Measurements from ENCODE around the gene TLE3.
A peak's percentile ranks its signal among the peaks of the same experiment; 100 is the strongest.

The TLE3 gene

GRCh38 chr15:70034596-70034995 is 63.1 kb downstream of the TLE3 start:
- Histone ChIP-seq H3K27me3 (ENCODE audit: insufficient read depth, low read depth, severe bottlenecking) (no peaks in the 10 kb centered on the region), H3K27ac (peak overlapping the region; percentile 75), H3K4me3 (ENCODE audit: low read depth, low read length) (no peak overlapping the region), H3K9me3 (ENCODE audit: severe bottlenecking) (no peaks in the 10 kb centered on the region), H3K36me3 (no peaks in the 10 kb centered on the region)
- DNase-seq = no peak
- TF ChIP-seq CTCF (IDR thresholded peaks at IDR 0.05; ENCODE audit: low read depth, low read length) = 0 out of 2 replicates have a peak, but pooled peaks have one; percentile 13

GRCh38 chr15:70034141-70034540 is 63.6 kb downstream of the TLE3 start:
- DNase-seq = no peak
- Histone ChIP-seq H3K4me3 (ENCODE audit: low read depth, low read length) (no peak overlapping the region), H3K27me3 (ENCODE audit: insufficient read depth, low read depth, severe bottlenecking) (no peaks in the 10 kb centered on the region), H3K27ac (peak overlapping the region; percentile 75), H3K36me3 (no peaks in the 10 kb centered on the region), H3K9me3 (ENCODE audit: severe bottlenecking) (no peaks in the 10 kb centered on the region)
- TF ChIP-seq CTCF (IDR thresholded peaks at IDR 0.05; ENCODE audit: low read depth, low read length) = no peak

- Histone ChIP-seq H3K27ac (peak overlapping the region; percentile 75), H3K27me3 (ENCODE audit: insufficient read depth, low read depth, severe bottlenecking) (no peaks in the 10 kb centered on the region)
Observed at GRCh38 chr15:70033529-70034140, 64.1 kb downstream of the TLE3 start.

GRCh38 chr15:70033109-70033508 is 64.6 kb downstream of the TLE3 start:
- no peaks in the 10 kb centered on the region for H3K9me3 ChIP-seq (ENCODE audit: severe bottlenecking)
- no peaks in the 10 kb centered on the region for H3K36me3 ChIP-seq
- DNase-seq = no peak
- peak overlapping the region; percentile 75 for H3K27ac ChIP-seq
- H3K4me3 ChIP-seq (ENCODE audit: low read depth, low read length) = peak overlapping the region; percentile 25
- H3K27me3 ChIP-seq (ENCODE audit: insufficient read depth, low read depth, severe bottlenecking) = no peaks in the 10 kb centered on the region
- no peak for TF ChIP-seq CTCF (IDR thresholded peaks at IDR 0.05; ENCODE audit: low read depth, low read length)

More at GRCh38 chr15:70033529-70034140, 64.1 kb downstream of the TLE3 start:
- peak; percentile 87 for DNase-seq
- Histone ChIP-seq H3K36me3 (no peaks in the 10 kb centered on the region), H3K4me3 (ENCODE audit: low read depth, low read length) (peak overlapping the region; percentile 25), H3K9me3 (ENCODE audit: severe bottlenecking) (no peaks in the 10 kb centered on the region)
- no peak for TF ChIP-seq CTCF (IDR thresholded peaks at IDR 0.05; ENCODE audit: low read depth, low read length)

- Histone ChIP-seq H3K36me3 (no peaks in the 10 kb centered on the region), H3K27ac (0 out of 2 replicates have a peak overlapping the region, but pooled peaks have one; percentile 23), H3K9me3 (ENCODE audit: severe bottlenecking) (no peaks in the 10 kb centered on the region), H3K27me3 (ENCODE audit: insufficient read depth, low read depth, severe bottlenecking) (no peaks in the 10 kb centered on the region), H3K4me3 (ENCODE audit: low read depth, low read length) (no peak overlapping the region)
- no peak for DNase-seq
- peak; percentile 21; the same call in 1 of the 2 replicates for TF ChIP-seq CTCF (IDR thresholded peaks at IDR 0.05; ENCODE audit: low read depth, low read length)
Observed at GRCh38 chr15:70032509-70032908, 65.2 kb downstream of the TLE3 start.

- no peaks in the 10 kb centered on the region for H3K36me3 ChIP-seq
- no peaks in the 10 kb centered on the region for H3K9me3 ChIP-seq (ENCODE audit: severe bottlenecking)
- H3K4me3 ChIP-seq (ENCODE audit: low read depth, low read length) = no peak overlapping the region
- H3K27me3 ChIP-seq (ENCODE audit: insufficient read depth, low read depth, severe bottlenecking) = no peaks in the 10 kb centered on the region
- H3K27ac ChIP-seq = no peak overlapping the region
- TF ChIP-seq CTCF (IDR thresholded peaks at IDR 0.05; ENCODE audit: low read depth, low read length) = no peak
- DNase-seq = no peak
Observed at GRCh38 chr15:70031713-70032112, 66.0 kb downstream of the TLE3 start.
